Heart left ventricle (tissue), 13 donors: ENCODE data around the gene SLC37A4.

Experiments used
- CTCF ChIP-seq, 12 donors: fragments of 200-600 bp; sonication (generic) in 4 of 12; IDR thresholded peaks; one replicate each; pipeline versions ENCODE4 v1.5.0 to v1.8.0; 2018 to 2022; ENCODE audit warnings: antibody characterized with exemption in 12 of 12, mild to moderate bottlenecking in 5 of 12
- POLR2A ChIP-seq, 2 donors: fragments of 450-650 bp; IDR thresholded peaks; one replicate each; pipeline ENCODE4 v1.6.1; 2017; ENCODE audit warnings: antibody characterized with exemption in 2 of 2, mild to moderate bottlenecking in 2 of 2, moderate library complexity in 2 of 2
- donor health status: ischemic (EF 13 %, LVEDD 7.1; RV severe dilation, severe dysfunction).
- donor health status: DM: no; HTN: yes; CAD: no.
- donor health status: DM: no; HTN: no; CAD: no.
- donor health status: ischemic (EF 25% LVEDD 6.9; RV normal size, moderate dysfunction).
- donor health status: ischemic (EF 25% LVEDD 5.7; RV mildly dilated, moderate dysfunction).
- donor health status: ischemic (EF 35%, LVEDD 5.7; RV mildly dilated, moderate dysfunction).
- donor health status: nonischemic (EF 11% LVEDD 7.7; RV severe dilation, severe dysfunction).
- donor health status: DM: yes; HTN: yes; CAD: no.
- donor health status: PGD.
- donor health status: ischemic (EF 29% LVEDD 5.4; RV normal size, mild dysfunction).
- donor health status: nonischemic (EF 23%, LVEDD 6.1; RV moderate dilation, normal function).

- TF ChIP-seq CTCF (IDR thresholded peaks at IDR 0.05), result no peak
- no peak for TF ChIP-seq POLR2A (IDR thresholded peaks at IDR 0.05)
These were observed 29.8 kb downstream of the SLC37A4 start for GRCh38 chr11:119000906-119001305.
